Tibial nerve (tissue), 4 donors: Measurements from ENCODE around the gene MLXIP. TPM values are rescaled to one million over a fixed set of nuclear protein-coding genes. Genes with fewer than 3 reads are reported as not detected.

ENCODE experiments used
- DNase-seq, 2 donors: peaks; one replicate each; pipeline ENCODE4 v3.0.0-alpha.2; 2019; ENCODE audit warnings: low spot score in 2 of 2
- H3K27ac ChIP-seq, 4 donors: fragments of 200-600 bp; sonication (generic) in 3 of 4; one replicate each; pipeline ENCODE4 v1.5.1; 2017 to 2019; ENCODE audit warnings: mild to moderate bottlenecking in 1 of 4
- H3K27me3 ChIP-seq, 2 donors: fragments of 200-600 bp; sonication (generic) in 1 of 2; one replicate each; pipeline versions ENCODE4 v1.5.1 to v1.6.0; 2017 to 2019
- H3K36me3 ChIP-seq, 3 donors: fragments of 200-600 bp; sonication (generic); one replicate each; pipeline ENCODE4 v1.5.1; 2018 to 2019
- H3K4me1 ChIP-seq, 4 donors: fragments of 200-600 bp; sonication (generic) in 3 of 4; one replicate each; pipeline ENCODE4 v1.5.1; 2017 to 2019
- H3K4me3 ChIP-seq, 4 donors: fragments of 200-600 bp; sonication (generic) in 3 of 4; one replicate each; pipeline ENCODE4 v1.5.1; 2017 to 2019; ENCODE audit warnings: mild to moderate bottlenecking in 1 of 4, moderate library complexity in 1 of 4
- H3K9me3 ChIP-seq, 4 donors: fragments of 200-600 bp; sonication (generic) in 3 of 4; one replicate each; pipeline ENCODE4 v1.5.1; 2017 to 2019
- EP300 ChIP-seq, 2 donors: sonication (generic); formaldehyde crosslinking; IDR thresholded peaks; one replicate each; pipeline ENCODE4 v1.6.1; 2017; ENCODE audit warnings: antibody characterized with exemption in 2 of 2, mild to moderate bottlenecking in 1 of 2
- POLR2A ChIP-seq, 2 donors: fragments of 450-650 bp; IDR thresholded peaks; one replicate each; pipeline ENCODE4 v1.6.1; 2017; ENCODE audit warnings: antibody characterized with exemption in 2 of 2, mild to moderate bottlenecking in 2 of 2, moderate library complexity in 2 of 2
- WGBS, 2 donors: methylation state at CpG; one replicate each; pipeline ENCODE4 v1.1.5; 2018; 5-methylcytosine and 5-hydroxymethylcytosine counted together
- total RNA-seq, 4 donors: library from RNA; depleted of rRNA; stranded (reverse); fragments of >200 nt; gene quantifications; one replicate each; pipeline ENCODE4 v1.1.0, GENCODE V29; 2016
- TF ChIP-seq, protein P1 (sequence below), 5 experiments: fragments of 200-600 bp in 3 of 5; fragments of 450-650 bp in 2 of 5; sonication (generic) in 3 of 5; IDR thresholded peaks; one replicate each; pipeline ENCODE4 v1.5.1; 2016 to 2019; ENCODE audit warnings: antibody characterized with exemption in 5 of 5, mild to moderate bottlenecking in 3 of 5, moderate library complexity in 2 of 5

MLXIP gene
- total RNA-seq, 4 donors from 2014 or later: 22.1 to 57.0 (median 27.1) TPM

- DNase-seq: peak in 1 of 2 donors; percentile 53
- peak overlapping the region in 3 of 4 donors; percentile 64 to 85 (median 66) for H3K4me3 ChIP-seq
- H3K9me3 ChIP-seq: no peaks in the 10 kb centered on the region
- H3K36me3 ChIP-seq: peaks cover 0 to 20% (median 0%) of the 10 kb centered on the region in 3 donors
- no peak for TF ChIP-seq POLR2A (IDR thresholded peaks at IDR 0.05)
- peak in 1 of 2 donors; percentile 57 for TF ChIP-seq EP300 (IDR thresholded peaks at IDR 0.05)
- 4 to 6% methylated on average over 7 of the region's 7 CpGs for WGBS, 2 donors
- no peaks in the 10 kb centered on the region for H3K27me3 ChIP-seq
- peak overlapping the region; percentile 52 to 90 (median 86) for H3K27ac ChIP-seq
- peaks cover 0 to 73% (median 40%) of the 10 kb centered on the region in 4 donors for H3K4me1 ChIP-seq
Observed at GRCh38 chr12:122081697-122082221, 3.2 kb downstream of the MLXIP start.

DNA sequence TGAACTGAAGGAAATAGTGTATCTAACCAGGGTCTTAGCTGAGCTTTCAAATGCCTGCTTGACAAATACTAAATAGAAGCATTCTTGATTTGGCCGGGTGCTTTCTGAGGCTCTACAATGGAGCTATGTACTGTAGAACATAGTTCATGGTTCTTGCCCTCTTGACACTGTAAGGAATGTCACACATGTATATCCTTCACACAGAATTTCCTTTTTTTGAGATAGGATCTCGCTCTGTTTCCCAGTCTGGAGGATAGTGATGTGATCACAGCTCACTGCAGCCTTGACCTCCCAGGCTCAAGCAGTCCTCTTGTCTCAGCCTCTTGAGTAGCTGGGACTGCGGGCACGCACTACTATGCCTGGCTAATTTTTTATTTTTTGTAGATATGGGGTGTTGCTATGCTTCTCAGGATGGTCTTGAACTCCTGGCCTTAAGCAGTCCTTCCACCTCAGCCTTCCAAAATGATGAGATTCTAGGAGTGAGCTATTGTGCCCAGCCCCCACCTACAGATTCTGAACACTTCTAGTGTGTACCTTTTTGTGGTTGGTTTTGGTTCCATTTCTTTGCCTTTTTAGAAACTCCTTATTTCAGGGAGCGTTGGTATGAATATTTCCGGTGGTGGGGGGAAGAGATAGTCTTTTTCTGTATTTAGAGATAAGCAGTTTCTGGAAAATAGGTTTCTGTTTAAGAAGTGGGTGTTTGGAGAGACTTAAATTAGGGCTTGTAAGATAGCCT, 4.2 kb downstream of the MLXIP start:
- H3K4me3 ChIP-seq: peak overlapping the region in 1 of 4 donors; percentile 66
- H3K4me1 ChIP-seq: peaks cover 0 to 74% (median 42%) of the 10 kb centered on the region in 4 donors
- peak overlapping the region in 3 of 4 donors; percentile 85 to 90 (median 87) for H3K27ac ChIP-seq
- TF ChIP-seq, protein P1, sequence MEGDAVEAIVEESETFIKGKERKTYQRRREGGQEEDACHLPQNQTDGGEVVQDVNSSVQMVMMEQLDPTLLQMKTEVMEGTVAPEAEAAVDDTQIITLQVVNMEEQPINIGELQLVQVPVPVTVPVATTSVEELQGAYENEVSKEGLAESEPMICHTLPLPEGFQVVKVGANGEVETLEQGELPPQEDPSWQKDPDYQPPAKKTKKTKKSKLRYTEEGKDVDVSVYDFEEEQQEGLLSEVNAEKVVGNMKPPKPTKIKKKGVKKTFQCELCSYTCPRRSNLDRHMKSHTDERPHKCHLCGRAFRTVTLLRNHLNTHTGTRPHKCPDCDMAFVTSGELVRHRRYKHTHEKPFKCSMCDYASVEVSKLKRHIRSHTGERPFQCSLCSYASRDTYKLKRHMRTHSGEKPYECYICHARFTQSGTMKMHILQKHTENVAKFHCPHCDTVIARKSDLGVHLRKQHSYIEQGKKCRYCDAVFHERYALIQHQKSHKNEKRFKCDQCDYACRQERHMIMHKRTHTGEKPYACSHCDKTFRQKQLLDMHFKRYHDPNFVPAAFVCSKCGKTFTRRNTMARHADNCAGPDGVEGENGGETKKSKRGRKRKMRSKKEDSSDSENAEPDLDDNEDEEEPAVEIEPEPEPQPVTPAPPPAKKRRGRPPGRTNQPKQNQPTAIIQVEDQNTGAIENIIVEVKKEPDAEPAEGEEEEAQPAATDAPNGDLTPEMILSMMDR (IDR thresholded peaks at IDR 0.05): no peak
- TF ChIP-seq POLR2A (IDR thresholded peaks at IDR 0.05): no peak
- TF ChIP-seq EP300 (IDR thresholded peaks at IDR 0.05): no peak
- WGBS, 2 donors: 43 to 47% methylated on average over 6 of the region's 6 CpGs
- no peaks in the 10 kb centered on the region for H3K27me3 ChIP-seq
- H3K9me3 ChIP-seq: no peaks in the 10 kb centered on the region
- peaks cover 0 to 20% (median 0%) of the 10 kb centered on the region in 3 donors for H3K36me3 ChIP-seq
- DNase-seq: no peak

DNA sequence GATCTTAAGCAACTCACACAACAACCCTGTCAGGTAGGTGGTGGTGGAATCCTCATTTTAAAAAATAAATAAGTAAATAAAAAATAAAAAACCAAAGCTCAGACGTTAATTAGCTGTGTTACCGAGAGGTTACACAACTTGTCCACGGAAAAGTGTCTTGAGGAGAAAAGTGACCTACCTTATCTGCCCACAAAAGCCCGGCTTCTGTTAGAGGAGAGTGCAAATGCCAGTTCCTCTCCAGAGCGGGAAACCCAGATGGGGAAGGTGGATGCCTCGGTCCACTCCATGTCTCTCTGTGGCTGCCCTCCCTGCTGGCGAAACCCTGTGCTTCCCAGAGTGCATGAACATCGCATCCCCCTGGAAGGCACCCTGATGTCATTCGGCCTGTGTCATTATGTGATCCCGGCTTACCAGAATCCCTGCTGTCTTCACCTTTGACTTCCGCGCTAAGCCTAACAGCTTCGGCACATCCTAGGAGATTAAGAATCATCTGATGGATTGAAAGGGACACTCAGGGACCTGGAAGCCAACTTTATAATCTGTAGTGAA, 6.4 kb downstream of the MLXIP start:
- TF ChIP-seq, protein P1 (IDR thresholded peaks at IDR 0.05): no peak
- TF ChIP-seq EP300 (IDR thresholded peaks at IDR 0.05) (no peak), POLR2A (IDR thresholded peaks at IDR 0.05) (no peak)
- no peaks in the 10 kb centered on the region for H3K27me3 ChIP-seq
- H3K27ac ChIP-seq: no peak overlapping the region
- H3K4me3 ChIP-seq: no peak overlapping the region
- WGBS, 2 donors: 86 to 88% methylated on average over 13 of the region's 13 CpGs
- peaks cover 0 to 81% (median 57%) of the 10 kb centered on the region in 4 donors for H3K4me1 ChIP-seq
- H3K9me3 ChIP-seq: no peaks in the 10 kb centered on the region
- DNase-seq: no peak
- peaks cover 0 to 20% (median 0%) of the 10 kb centered on the region in 3 donors for H3K36me3 ChIP-seq

GRCh38 chr12:122085591-122085990, 7.0 kb downstream of the MLXIP start:
- no peaks in the 10 kb centered on the region for H3K9me3 ChIP-seq
- TF ChIP-seq POLR2A (IDR thresholded peaks at IDR 0.05) (no peak), EP300 (IDR thresholded peaks at IDR 0.05) (no peak)
- TF ChIP-seq, protein P1 (IDR thresholded peaks at IDR 0.05): no peak
- no peak overlapping the region for H3K4me3 ChIP-seq
- no peaks in the 10 kb centered on the region for H3K27me3 ChIP-seq
- peaks cover 0 to 20% (median 0%) of the 10 kb centered on the region in 3 donors for H3K36me3 ChIP-seq
- H3K27ac ChIP-seq: no peak overlapping the region
- no peak for DNase-seq
- peaks cover 0 to 81% (median 55%) of the 10 kb centered on the region in 4 donors for H3K4me1 ChIP-seq
- 82 to 87% methylated on average over 5 of the region's 5 CpGs for WGBS, 2 donors

GRCh38 chr12:122086116-122086515, 7.6 kb downstream of the MLXIP start:
- H3K4me1 ChIP-seq: peaks cover 0 to 81% (median 53%) of the 10 kb centered on the region in 4 donors
- no peaks in the 10 kb centered on the region for H3K9me3 ChIP-seq
- peak overlapping the region in 1 of 4 donors; percentile 64 for H3K27ac ChIP-seq
- no peak for DNase-seq
- WGBS, 2 donors: 71 to 73% methylated on average over 8 of the region's 8 CpGs
- H3K4me3 ChIP-seq: no peak overlapping the region
- H3K36me3 ChIP-seq: peaks cover 0 to 20% (median 0%) of the 10 kb centered on the region in 3 donors
- TF ChIP-seq, protein P1 (IDR thresholded peaks at IDR 0.05): no peak
- TF ChIP-seq POLR2A (IDR thresholded peaks at IDR 0.05): no peak
- TF ChIP-seq EP300 (IDR thresholded peaks at IDR 0.05): no peak
- H3K27me3 ChIP-seq: no peaks in the 10 kb centered on the region
